HFF-Myc (cell line): ENCODE results near the gene EVPLL.
"Not testable (repeated sequence)": the region's sequence is repeated elsewhere in the genome, so short reads cannot be mapped to it uniquely, and the experiment has no call there.

ENCODE experiments used
- DNase-seq: peaks from one replicate; pipeline ENCODE4 v3.0.0-alpha.2; 2011; ENCODE audit warnings: low read depth; ENCODE audit errors: extremely low read depth
- H3K4me3 ChIP-seq: replicated peaks from 2 replicates; pipeline ENCODE4 v1.5.1; 2011; ENCODE audit warnings: low read depth, mild to moderate bottlenecking, control low read depth, low read length
- CTCF ChIP-seq: IDR thresholded peaks from 2 replicates; pipeline ENCODE4 v1.5.1; 2012; ENCODE audit warnings: mild to moderate bottlenecking, low read depth, low read length, control low read depth; ENCODE audit errors: missing control alignments

Gene EVPLL

GRCh38 chr17:18379246-18380146, 1.9 kb downstream of the EVPLL start:
- H3K4me3 ChIP-seq: no peak overlapping the region
- no peak for DNase-seq
- TF ChIP-seq CTCF: no peak

GRCh38 chr17:18380471-18381157, 3.0 kb downstream of the EVPLL start:
- DNase-seq: no peak
- H3K4me3 ChIP-seq: no peak overlapping the region
- no peak for TF ChIP-seq CTCF

- no peak overlapping the region for H3K4me3 ChIP-seq
- TF ChIP-seq CTCF: no peak
- DNase-seq: no peak
Observed at GRCh38 chr17:18381158-18381952, 3.8 kb downstream of the EVPLL start.

GRCh38 chr17:18381953-18382245, 4.3 kb downstream of the EVPLL start:
- no peak for TF ChIP-seq CTCF
- H3K4me3 ChIP-seq: no peak overlapping the region
- DNase-seq: no peak

- no peak overlapping the region for H3K4me3 ChIP-seq
- DNase-seq: no peak
- no peak for TF ChIP-seq CTCF
Observed at GRCh38 chr17:18382441-18383078, 5.0 kb downstream of the EVPLL start.

GRCh38 chr17:18383079-18383481, 5.5 kb downstream of the EVPLL start:
- H3K4me3 ChIP-seq, DNase-seq: not testable (repeated sequence)

GRCh38 chr17:18384271-18384670, 6.7 kb downstream of the EVPLL start:
- not testable (repeated sequence) for DNase-seq, H3K4me3 ChIP-seq

- not testable (repeated sequence) for H3K4me3 ChIP-seq, DNase-seq
Observed at GRCh38 chr17:18387583-18387982, 10.0 kb downstream of the EVPLL start.

GRCh38 chr17:18388266-18388665, 10.7 kb downstream of the EVPLL start:
- H3K4me3 ChIP-seq, DNase-seq: not testable (repeated sequence)

- not testable (repeated sequence) for DNase-seq, H3K4me3 ChIP-seq
Observed at GRCh38 chr17:18388728-18389127, 11.2 kb downstream of the EVPLL start.

GRCh38 chr17:18401872-18402590, 24.5 kb downstream of the EVPLL start:
- DNase-seq, H3K4me3 ChIP-seq: not testable (repeated sequence)
